ENCODE measurements around the gene SLC4A5.

The SLC4A5 gene, protein sequence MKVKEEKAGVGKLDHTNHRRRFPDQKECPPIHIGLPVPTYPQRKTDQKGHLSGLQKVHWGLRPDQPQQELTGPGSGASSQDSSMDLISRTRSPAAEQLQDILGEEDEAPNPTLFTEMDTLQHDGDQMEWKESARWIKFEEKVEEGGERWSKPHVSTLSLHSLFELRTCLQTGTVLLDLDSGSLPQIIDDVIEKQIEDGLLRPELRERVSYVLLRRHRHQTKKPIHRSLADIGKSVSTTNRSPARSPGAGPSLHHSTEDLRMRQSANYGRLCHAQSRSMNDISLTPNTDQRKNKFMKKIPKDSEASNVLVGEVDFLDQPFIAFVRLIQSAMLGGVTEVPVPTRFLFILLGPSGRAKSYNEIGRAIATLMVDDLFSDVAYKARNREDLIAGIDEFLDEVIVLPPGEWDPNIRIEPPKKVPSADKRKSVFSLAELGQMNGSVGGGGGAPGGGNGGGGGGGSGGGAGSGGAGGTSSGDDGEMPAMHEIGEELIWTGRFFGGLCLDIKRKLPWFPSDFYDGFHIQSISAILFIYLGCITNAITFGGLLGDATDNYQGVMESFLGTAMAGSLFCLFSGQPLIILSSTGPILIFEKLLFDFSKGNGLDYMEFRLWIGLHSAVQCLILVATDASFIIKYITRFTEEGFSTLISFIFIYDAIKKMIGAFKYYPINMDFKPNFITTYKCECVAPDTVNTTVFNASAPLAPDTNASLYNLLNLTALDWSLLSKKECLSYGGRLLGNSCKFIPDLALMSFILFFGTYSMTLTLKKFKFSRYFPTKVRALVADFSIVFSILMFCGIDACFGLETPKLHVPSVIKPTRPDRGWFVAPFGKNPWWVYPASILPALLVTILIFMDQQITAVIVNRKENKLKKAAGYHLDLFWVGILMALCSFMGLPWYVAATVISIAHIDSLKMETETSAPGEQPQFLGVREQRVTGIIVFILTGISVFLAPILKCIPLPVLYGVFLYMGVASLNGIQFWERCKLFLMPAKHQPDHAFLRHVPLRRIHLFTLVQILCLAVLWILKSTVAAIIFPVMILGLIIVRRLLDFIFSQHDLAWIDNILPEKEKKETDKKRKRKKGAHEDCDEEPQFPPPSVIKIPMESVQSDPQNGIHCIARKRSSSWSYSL

DNA sequence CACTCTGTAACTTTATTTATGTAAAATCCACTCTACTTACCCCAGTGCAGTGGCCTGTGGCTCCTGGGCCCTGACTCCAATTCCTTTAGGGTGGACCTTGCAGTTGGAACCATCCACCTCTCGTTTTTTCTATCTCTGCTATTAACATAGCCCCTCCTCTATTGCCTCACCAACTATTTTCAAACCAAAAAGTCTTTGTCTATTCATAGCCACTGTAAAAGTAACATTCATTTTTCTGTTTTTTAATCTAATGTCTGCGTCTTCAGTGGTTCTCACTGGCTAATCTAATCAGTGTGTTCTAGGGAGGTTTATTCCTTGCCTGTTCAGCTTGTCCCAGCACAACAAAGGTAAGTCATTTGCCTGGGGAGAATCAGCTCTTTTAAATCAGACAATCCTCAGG lies at the start of gene SLC4A5:
TSS of gene SLC4A5 (minus strand) at position 101 of the 400 bp plus-strand sequence. CDS start 28,393 bp downstream, outside the sequence.
- no peak for DNase-seq

DNA sequence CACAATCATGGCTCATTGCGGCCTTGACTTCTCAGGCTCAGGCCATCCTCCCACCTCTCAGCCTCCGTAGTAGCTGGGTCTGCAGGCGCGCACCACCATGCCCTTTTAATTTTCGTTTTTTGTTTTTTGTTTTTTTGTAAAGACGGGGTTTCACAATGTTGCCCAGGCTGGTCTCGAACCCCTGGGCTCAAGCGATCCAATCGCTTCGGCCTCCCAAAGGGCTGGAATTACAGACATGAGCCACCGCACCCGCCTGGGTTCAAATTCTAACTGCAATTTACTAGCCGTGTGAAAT lies 49.2 kb upstream of the SLC4A5 start:
- no peak for DNase-seq

DNA sequence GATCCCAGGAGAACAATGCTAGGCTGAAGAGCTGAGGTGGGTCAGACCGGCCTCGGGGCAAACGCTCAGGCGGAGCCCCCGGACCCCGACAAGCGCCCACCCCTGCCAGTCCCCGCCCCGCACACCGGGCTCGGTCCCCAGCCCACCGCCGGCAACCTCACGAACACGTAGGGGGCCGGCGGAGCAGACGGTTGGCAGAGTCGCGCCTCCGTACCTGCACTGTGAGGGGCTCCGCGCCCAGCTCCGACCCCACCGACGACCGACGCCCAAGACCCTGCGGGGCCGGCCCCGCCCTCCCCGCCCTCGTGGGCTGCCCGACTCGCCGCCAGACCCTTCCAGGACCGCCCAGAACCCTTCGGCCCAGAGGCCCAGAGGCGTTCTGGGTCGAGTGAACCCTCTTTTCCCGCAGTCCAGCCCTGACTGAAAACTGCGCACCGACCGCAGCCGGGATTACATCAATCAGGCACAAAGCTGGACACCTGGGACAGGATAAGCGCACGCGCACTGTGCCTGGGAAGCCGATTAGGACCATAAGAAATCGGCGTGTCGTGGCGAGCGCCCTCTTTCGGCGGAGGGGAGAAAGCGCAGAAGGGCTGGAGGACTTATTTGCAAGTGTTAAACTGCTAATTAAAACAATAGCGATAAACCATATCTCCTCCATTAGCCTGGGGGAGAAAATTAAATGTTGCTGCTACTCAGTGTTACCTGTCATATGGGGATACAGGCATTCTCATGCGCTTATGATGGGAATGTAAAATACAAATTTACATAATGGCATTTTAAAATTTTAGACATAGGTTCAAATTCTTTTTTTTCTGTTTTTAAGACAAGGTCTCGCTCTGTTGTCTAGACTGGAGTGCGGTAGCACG lies 48.6 kb upstream of the SLC4A5 start:
- peak; percentile 90 for DNase-seq

DNA sequence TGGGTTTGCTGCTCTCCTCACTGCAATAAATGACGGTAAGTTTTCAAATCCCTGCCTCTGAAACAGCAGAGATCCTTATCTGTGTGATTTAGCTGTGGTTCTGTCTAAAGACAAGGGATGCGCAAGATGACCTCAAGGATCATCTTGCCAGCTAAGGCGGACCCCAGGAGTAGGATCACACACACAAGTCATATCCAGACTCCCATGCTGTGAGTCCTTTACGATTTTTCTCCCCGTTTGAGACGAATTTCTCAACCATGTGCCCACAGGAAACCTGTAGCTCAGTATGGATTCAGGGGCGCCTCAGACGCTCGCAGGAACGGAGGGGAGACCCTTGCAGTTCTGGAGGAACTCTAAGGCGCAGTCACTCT lies 48.0 kb upstream of the SLC4A5 start:
- no peak for DNase-seq

DNA sequence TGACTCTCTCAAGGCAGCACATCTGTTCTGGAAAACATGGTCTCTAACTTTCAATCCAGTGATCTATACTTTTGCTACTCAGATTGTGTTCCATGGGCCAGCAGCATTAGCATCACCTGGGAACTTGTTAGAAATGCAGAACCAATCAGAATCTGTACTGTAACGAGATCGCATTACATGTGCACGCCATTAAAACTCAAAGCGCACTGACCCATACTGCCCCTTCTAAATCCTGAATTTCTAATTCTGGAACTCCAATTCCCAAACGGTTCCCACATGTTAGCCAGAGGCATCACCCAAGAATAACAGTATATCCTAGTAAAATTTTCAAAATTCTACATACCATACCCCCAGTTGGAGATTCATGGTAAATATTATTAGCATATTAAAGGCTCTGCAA lies 47.4 kb upstream of the SLC4A5 start:
- no peak for DNase-seq

DNA sequence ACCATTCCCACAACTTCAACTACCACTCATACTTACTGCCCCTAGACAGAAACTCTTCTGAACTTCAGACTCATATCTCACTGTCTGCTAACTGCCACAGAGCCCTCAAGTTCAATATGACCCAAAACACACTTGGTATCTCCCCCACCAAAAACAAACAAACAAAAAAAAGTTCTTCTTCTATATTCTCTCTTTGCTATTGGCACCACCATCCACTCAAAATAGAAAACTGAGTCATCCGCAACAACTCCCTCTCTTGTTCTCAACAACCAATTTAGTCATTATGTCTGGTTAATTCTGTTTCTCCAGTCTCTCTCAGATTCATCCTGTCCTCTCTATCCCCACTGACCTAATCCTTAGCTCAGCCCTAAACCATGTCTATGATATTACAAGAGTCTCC lies 44.1 kb upstream of the SLC4A5 start:
- DNase-seq, result no peak

DNA sequence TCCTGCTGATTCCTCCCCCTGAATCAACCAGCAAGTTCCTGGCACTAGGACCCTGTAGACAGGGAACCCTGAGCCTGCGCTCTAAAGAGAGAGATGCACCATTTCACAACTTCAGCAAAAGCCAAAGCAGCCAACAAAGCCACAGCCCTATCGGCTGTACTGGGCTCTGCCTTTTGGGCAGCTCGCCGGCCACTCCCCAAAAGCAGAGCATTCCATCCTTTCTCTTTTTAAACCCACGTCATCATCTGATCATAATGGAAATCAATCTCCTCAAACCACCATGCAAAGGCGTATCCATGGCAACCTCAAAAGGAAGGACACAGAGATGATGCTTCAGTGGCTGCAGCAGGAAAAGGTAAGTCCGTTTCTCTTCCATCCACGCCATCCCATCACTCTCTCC lies 42.2 kb upstream of the SLC4A5 start:
- no peak for DNase-seq

DNA sequence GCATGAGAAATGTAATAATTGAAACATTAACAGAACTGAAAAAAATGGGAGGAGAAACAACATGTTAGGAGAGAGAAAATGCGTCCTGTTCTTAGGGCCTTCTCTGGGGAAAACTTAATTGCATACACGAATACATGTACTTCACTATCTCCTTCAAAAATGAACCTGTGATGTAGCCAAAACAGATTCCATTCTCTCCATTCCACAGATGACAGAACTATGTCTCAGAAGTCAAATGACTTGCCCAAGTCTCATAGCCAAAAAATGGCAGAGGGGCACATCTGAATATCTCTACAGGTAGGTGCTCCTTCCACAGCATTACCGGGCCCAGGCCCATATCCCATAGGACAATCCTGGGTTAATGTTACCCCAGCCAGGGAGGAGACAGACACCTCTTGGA lies 40.8 kb upstream of the SLC4A5 start:
- no peak for DNase-seq

DNA sequence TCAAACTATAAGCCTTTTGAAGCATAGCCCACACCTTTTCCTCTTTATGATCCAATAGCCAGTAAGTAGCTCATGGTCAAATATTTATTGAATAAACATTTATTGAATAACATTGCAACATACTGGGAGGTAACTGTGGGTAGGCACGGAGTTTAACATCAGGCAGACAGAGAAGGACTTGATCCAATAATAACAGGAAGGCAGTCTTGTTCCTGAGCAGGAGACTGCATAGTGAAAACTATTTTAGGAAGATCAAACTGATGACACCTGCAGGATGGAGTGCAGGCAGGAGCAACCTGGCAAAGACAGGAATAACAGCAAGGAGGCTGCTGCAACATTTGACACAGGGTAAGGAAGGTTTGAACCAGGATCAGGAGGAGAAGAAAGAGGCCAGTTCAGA lies 40.0 kb upstream of the SLC4A5 start:
- no peak for DNase-seq

DNA sequence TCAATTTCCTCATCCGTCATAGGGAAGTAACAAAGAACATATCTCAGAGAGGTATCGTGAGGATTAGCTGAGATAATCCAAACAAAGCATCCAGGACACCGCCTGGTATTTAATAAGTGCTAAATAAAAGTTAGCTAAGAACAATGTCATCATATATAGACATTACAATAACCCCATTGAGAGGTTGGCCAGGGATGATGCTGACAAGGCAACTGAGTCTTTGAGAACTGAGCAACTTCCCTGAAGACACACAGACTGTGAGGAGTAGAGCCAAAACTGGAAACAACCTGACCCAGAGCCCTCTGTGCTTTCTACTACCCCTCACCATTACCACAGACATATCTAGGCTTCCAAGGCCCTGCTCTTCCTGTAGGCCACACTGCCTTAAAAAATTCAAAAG lies 38.5 kb upstream of the SLC4A5 start:
- no peak for DNase-seq

DNA sequence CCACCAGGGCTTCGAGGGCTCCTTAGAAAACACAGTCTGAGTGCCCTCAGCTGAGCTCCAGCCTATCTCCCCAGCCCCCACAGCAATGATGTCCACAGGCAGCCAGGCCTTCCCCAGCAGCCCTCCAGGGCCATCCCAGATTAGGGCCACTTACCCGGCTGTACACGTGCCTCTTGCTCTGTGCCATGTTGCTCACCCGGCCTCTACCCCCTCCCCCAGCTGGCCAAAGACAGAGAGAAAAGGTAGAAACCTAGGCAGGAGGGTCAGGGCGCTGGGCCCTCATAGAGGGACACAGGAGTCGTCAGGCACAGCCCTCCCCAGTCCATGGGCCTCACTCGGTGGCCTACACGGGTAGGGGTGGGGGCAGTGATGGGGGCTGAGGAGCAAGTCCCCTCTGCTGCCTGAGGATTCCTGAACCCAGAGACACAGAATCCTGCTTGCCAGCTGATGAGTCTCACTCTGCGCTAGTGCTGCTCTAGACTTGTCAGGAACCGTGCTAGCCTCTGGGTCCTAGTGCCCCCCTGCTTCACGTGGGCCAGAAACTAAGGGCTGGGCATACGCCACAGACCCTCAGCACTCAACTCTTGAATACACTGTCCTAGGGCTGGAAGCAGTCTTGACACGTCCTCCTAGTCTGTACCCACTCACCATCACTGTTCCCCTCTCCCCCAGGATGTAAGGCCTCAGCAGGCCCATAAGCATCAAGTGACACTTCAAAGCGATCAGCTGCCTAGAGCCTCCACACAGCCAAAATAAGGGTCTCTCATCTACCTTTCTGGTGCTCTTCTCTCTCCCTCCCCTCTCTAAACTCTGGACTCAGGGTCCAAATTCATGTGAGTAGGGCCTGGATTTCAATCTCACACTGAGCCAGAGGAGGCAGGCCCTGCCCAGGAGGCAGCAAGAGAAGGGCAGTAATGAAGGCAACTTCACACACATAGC lies 36.9 kb upstream of the SLC4A5 start, which contains the start of gene DCTN1:
TSS of gene DCTN1 (minus strand) at position 461 of the 939 bp plus-strand sequence. CDS start at position 187, 274 bp downstream.
- DNase-seq, result peak; percentile 17

DNA sequence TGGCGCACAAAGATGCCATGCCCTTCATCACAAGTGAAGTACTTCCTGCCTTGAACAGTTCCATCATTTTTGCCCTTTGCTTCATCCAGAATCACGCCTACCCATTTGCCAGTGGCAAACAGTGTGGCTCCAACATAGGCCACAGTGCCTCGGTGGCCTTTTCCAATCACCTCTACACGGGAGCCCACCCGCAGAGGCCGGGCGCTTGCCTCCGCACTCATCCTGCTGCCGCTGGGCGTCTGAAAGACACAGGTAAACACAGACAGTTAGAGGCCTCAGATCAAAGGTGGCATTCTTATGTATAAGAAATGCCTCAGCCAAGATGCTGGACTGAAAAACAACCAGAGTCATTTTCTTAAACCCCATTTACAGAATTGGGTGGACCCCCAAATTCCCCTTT lies 34.8 kb upstream of the SLC4A5 start:
- DNase-seq, result no peak

DNA sequence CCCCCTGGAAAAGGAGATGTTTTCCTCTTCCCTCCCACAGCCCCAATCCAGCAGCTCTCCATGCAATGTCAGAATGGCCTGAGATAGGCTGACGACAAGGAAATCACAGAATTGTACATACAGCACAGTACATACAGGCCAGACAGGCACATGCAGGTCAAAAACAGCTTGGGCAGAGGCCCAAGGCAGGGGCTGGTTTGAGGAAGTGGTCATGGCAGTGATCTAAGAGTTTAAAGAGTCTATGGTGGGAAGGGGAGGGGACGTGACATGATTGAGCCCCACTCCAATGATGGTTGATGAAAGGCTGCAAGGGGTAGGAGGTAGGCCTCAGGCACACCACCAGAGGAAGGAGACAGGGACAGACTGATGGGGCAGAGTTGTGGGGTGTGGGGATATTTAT lies 32.6 kb upstream of the SLC4A5 start:
- no peak for DNase-seq

DNA sequence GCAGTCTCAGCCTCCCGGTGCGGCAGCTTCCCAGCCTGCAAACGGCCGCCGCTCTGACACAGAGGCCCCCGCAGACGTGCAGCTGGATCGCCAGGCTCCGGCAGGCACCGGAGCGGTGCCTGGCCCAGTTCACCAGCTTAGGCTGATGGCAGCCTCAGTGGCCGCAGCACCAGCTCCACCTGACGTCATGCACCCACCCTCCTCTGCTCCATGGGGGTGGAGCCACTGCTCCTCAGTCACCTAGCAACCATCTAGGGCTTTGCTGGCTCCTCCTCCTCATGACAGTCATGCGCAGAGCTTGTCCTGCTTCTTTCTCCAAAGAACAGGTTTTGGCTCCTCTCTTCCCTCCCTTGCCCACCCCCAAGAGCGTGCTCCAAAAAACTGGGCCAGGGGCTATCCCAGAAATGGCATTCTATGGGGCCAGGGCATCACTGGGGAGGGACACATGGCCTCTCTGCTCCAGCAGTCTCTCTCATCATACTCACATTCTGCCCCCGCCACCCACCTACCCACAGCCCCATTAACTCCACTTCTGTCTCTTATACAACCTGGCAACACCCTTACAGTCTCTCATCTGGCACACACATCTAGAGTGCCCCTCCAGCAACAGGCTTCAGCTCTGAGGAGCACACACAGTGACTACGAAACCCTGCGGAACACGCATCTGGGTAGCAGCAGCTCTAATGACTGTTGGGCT lies 31.4 kb upstream of the SLC4A5 start:
- DNase-seq, result no peak

DNA sequence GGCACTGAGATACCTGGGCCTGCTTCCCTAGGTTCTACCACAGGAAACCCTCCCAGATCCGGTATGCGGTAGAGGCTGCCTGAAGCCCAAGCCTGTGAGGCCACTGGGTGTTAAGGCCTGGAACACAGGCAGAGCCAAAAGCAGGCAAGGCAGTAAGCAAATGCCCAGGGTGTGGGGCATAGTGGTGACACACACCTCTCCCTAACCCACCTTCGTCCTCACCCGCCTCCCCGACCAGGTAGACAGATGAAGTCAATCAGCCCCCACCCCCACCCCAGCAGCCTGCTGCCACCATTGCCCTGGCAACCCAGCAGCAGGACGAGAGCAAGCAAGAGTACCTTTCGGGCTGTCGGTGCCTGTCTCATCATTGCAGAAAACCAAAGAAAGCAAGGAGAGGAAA lies 30.8 kb upstream of the SLC4A5 start:
- DNase-seq, result no peak

DNA sequence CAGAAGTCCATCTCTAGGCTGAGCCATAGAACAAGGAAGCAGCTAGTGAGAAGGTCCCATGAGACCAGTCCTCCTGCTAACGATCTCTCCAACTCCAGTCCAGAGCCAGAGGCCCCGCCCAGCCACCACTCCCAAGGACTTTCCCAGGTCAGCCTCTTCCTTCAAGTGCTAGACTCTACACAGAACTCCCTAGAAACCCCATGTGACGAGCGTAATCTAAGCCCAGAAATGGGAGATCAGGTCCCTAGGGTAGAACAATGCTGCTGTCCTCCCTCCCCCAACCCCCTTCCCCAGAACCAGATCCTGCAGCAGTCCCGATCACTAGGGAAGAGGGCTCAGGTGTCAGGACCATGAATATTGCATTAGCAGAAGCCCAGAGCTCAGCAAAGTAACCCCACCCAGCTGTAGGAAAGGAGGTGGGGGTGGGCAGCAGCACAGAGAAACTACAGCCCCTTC lies 30.0 kb upstream of the SLC4A5 start:
- peak; percentile 3 for DNase-seq

DNA sequence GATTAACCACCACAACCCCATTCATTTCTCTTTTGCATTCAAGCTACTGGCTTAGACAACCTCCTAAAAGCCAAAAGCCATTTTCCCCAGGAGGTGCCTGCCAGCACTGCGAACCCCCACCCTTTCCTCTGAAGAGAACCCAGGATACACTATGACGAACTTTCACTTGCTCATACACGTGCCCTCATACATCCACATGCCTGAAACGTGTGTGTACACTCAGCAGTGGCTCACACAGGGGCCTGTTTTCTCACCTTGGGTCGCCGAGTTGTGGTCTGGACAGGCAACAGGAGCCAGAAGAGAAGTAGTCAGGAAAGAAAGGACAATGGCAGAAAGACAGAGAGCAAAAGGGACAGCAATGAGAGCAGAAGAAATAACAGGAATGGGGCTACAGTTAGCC lies 29.5 kb upstream of the SLC4A5 start:
- no peak for DNase-seq

DNA sequence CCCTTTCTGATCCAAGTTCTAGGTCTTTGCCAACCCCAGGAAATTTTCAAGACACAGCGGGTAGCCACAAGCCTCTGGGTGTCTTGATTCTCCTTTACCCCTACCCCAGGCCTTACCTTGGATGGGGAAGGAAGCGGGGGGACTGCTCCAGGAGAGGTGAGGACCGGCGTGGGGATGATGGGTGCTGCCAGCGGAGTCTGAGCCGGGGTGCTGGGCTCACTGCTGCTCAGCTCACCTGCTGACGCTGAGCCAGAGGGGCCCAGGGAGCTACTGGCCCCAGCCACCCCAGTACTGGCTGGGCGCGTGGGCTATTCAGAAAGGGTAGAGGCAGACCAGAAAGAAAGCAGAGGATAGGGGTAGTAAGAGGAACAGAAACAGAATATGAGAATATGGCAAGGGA lies 28.2 kb upstream of the SLC4A5 start:
- DNase-seq, result no peak

DNA sequence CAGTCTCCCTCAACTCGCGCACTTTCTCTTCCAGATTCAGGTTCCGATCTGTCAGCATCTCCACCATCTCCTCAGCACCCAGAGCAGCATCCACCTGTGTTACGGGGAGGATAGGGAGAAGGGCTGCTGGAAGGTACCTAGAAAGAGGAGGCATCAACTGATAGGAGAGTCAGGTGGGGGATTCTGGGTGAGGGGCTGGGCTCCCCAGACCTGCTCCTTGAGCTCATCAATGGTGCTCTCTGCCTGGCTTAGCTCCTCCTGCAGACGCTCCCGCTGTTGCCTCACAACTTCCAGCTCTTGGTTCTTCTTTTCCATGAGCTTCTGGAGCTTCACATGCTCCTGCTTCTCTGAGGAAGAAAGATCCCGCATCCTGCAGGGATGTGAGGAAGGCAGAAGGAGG lies 26.8 kb upstream of the SLC4A5 start:
- no peak for DNase-seq

DNA sequence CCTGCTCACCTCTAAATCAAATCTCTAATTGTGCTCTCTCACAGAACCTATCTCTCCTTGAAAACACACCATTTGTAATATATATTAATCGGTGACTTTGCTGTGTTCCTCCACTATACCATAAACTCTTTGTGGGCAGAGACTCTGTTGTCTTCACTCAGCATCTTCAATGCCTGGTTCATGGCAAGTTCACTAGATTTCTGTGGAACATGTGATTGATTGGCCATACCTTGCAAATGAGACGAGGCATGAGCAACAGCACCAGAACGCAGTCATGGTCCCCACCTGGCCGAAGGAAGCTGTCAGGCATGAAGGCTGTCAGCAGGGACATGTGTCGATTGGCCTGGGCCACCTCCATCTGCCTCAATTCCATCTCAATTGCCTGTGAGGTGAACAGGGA lies 25.3 kb upstream of the SLC4A5 start:
- DNase-seq, result no peak

DNA sequence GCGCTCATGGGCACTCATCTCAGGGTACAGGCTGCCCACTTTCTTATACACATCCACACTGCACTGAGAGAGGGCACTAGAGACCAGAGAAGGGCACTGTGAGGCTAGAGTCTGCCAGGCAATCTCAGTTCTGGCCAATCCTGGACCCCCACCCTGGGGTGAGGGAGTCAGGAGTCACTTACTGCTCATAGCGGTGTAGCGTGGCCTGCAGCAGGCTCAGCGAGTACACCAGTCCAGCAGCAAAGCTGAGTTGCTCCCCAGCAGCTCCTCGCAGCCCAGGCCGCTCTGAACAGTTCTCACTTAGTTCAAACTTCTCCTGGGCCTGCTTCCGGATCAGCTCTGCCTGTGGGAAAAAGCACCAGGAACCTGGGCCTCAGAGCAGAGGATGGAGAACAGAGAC lies 24.6 kb upstream of the SLC4A5 start:
- no peak for DNase-seq

All from NCI-H345 (cell line).